ENCODE results near the gene PCNX3. TPM values are rescaled to one million over a fixed set of nuclear protein-coding genes. Genes with fewer than 3 reads are reported as not detected.

The PCNX3 gene
- total and polyA plus RNA-seq, 2 of the 4 experiments (the other 2 are of a cell fraction) = 5.6 to 33.2 TPM

DNA sequence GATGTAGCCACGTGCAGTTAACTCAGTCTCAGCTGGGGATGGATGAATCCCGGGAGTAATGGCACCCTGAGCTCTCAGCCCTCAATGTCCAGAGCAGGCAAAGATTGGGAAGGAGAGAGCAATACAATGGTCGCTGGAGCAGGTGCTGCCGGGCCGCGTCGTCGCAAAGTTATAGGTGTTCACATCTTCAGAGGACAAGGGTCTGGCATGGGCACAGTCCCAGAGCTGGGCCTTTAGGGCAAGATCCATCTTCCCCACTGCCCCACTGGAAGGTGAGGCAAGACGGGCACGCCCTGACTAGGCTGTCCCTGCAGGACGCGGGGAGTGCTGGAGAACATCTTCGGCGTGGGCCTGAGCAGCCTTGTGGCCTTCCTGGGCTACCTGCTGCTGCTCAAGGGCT lies 7.6 kb downstream of the PCNX3 start:
- Histone ChIP-seq H2BK15ac (ENCODE audit: low read depth, low read length) (no peak overlapping the region), H4K91ac (ENCODE audit: insufficient read depth, low read depth, low read length) (no peak overlapping the region), H3K18ac (ENCODE audit: low read depth, low read length) (no peak overlapping the region), H2AK9ac (replicated peaks; ENCODE audit: low read depth, low read length, poor library complexity) (no peak overlapping the region), H2AK5ac (ENCODE audit: low read depth, low read length) (no peak overlapping the region), H2BK20ac (ENCODE audit: low read depth, low read length) (no peak overlapping the region), H3K79me1 (ENCODE audit: low read depth in 1 of 2, low read length in 2 of 2) (peaks cover 17 to 20% of the 10 kb centered on the region in 2 experiments; a peak in 3 of 4 replicates), H3K27me3 (ENCODE audit: control insufficient read depth, insufficient read depth, low read length) (no peaks in the 10 kb centered on the region), H2BK120ac (ENCODE audit: low read depth, low read length) (no peak overlapping the region), H3K4me2 (ENCODE audit: low read depth, low read length) (no peak overlapping the region), H3K4me3 (ENCODE audit: insufficient read depth, low read depth, low read length) (no peak overlapping the region), H3K9ac (ENCODE audit: low read depth, low read length) (no peak overlapping the region), H4K5ac (ENCODE audit: low read depth, low read length) (no peak overlapping the region), H3K9me3 (ENCODE audit: control insufficient read depth, insufficient read depth, low read length) (no peaks in the 10 kb centered on the region), H3K14ac (replicated peaks; ENCODE audit: low read depth, low read length) (no peak overlapping the region), H3K23ac (ENCODE audit: low read depth, low read length) (no peak overlapping the region), H2BK5ac (ENCODE audit: low read depth, low read length, poor library complexity, severe bottlenecking) (no peak overlapping the region), H3K36me3 (ENCODE audit: control insufficient read depth, insufficient read depth, low read length) (peaks cover 83% of the 10 kb centered on the region), H3K9me1 (ENCODE audit: insufficient read depth, low read length) (no peaks in the 10 kb centered on the region), H3K4ac (ENCODE audit: low read depth, low read length) (no peak overlapping the region), H2AFZ (replicated peaks; ENCODE audit: low read length, poor library complexity) (no peak overlapping the region), H4K8ac (ENCODE audit: low read depth in 2 of 2, low read length in 2 of 2) (no peak overlapping the region), H3K56ac (ENCODE audit: extremely low read depth, insufficient read depth, low read length) (no peak overlapping the region), H3K4me1 (ENCODE audit: control insufficient read depth, insufficient read depth, low read length) (no peaks in the 10 kb centered on the region), H3K27ac (ENCODE audit: insufficient read depth, low read length) (no peak overlapping the region), H4K20me1 (ENCODE audit: insufficient read depth, low read length) (peaks cover 3% of the 10 kb centered on the region)
- BruUV-seq (replicated peaks) = no TSS peak
- CTCF ChIA-PET = no interaction called here
- POLR2A ChIA-PET (ENCODE audit: unreplicated experiment) = no interaction called here
- dilution Hi-C loops (cut with HindIII; ENCODE audit: low sequenced_read_pairs, unreplicated experiment) (no loop called here), in situ Hi-C loops (cut with MboI; ENCODE audit: low sequenced_read_pairs) (no loop called here), intact Hi-C loops (cut with micrococcal nuclease) (no loop called here)
- TF ChIP-seq MXI1 (IDR thresholded peaks at IDR 0.05; ENCODE audit: borderline replicate concordance, low read depth, low read length) (no peak), POLR2A (IDR thresholded peaks at IDR 0.05; ENCODE audit: low read depth, low read length) (no peak), RFX5 (IDR thresholded peaks at IDR 0.05; ENCODE audit: low read depth, low read length) (no peak), CEBPB (IDR thresholded peaks at IDR 0.05; ENCODE audit: low read depth, low read length) (no peak), SMC3 (IDR thresholded peaks at IDR 0.05; ENCODE audit: low read depth, low read length) (no peak), MAFK (IDR thresholded peaks at IDR 0.05; ENCODE audit: low read depth, low read length) (no peak), FOS (IDR thresholded peaks at IDR 0.05; ENCODE audit: low read depth, low read length) (no peak), NFE2L2 (IDR thresholded peaks at IDR 0.05; ENCODE audit: low read depth, low read length) (no peak), MAZ (IDR thresholded peaks at IDR 0.05; ENCODE audit: borderline replicate concordance, low read depth, low read length) (no peak), CHD1 (IDR thresholded peaks at IDR 0.05; ENCODE audit: low read depth, low read length) (no peak), BHLHE40 (IDR thresholded peaks at IDR 0.05; ENCODE audit: low read depth, low read length) (no peak)
- TF ChIP-seq, protein P1, sequence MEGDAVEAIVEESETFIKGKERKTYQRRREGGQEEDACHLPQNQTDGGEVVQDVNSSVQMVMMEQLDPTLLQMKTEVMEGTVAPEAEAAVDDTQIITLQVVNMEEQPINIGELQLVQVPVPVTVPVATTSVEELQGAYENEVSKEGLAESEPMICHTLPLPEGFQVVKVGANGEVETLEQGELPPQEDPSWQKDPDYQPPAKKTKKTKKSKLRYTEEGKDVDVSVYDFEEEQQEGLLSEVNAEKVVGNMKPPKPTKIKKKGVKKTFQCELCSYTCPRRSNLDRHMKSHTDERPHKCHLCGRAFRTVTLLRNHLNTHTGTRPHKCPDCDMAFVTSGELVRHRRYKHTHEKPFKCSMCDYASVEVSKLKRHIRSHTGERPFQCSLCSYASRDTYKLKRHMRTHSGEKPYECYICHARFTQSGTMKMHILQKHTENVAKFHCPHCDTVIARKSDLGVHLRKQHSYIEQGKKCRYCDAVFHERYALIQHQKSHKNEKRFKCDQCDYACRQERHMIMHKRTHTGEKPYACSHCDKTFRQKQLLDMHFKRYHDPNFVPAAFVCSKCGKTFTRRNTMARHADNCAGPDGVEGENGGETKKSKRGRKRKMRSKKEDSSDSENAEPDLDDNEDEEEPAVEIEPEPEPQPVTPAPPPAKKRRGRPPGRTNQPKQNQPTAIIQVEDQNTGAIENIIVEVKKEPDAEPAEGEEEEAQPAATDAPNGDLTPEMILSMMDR (conservative IDR thresholded peaks at IDR 0.05; ENCODE audit: low read depth, low read length) = no peak
- TF ChIP-seq, protein P2, sequence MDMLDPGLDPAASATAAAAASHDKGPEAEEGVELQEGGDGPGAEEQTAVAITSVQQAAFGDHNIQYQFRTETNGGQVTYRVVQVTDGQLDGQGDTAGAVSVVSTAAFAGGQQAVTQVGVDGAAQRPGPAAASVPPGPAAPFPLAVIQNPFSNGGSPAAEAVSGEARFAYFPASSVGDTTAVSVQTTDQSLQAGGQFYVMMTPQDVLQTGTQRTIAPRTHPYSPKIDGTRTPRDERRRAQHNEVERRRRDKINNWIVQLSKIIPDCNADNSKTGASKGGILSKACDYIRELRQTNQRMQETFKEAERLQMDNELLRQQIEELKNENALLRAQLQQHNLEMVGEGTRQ (IDR thresholded peaks at IDR 0.05; ENCODE audit: low read depth, low read length) = no peak
- 89% methylated on average over 8 of the region's 14 CpGs; no CpG with 5 or more reads in 1 of the 2 experiments for WGBS, 2 experiments (ENCODE audit: extremely low coverage in 2 of 2, insufficient read length in 1 of 2)
- DNase-seq (no peak), ATAC-seq (ENCODE audit: low read depth) (no peak)
